Right lobe of liver (tissue), 6 donors: ENCODE results near the gene PXDN. TPM values are rescaled to one million over a fixed set of nuclear protein-coding genes. Genes with fewer than 3 reads are reported as not detected.
A peak's percentile ranks its signal among the peaks of the same experiment; 100 is the strongest.
"Not testable (repeated sequence)": the region's sequence is repeated elsewhere in the genome, so short reads cannot be mapped to it uniquely, and the experiment has no call there.

Experiments
- ATAC-seq, 4 donors: fragments of 200-7000 bp; cut with Tn5 transposase; one replicate each; pipeline ENCODE4 v1.9.1; 2020; ENCODE audit warnings: mild to moderate bottlenecking in 4 of 4, moderate library complexity in 4 of 4
- DNase-seq, 3 donors: peaks; one replicate each; pipeline ENCODE4 v3.0.0-alpha.2; 2020
- H3K27ac ChIP-seq, 3 donors: fragments of 200-600 bp; one replicate each; pipeline ENCODE4 v1.8.0; 2022
- H3K27me3 ChIP-seq, 2 donors: fragments of 200-600 bp; one replicate each; pipeline ENCODE4 v1.8.0; 2022
- H3K36me3 ChIP-seq, 4 donors: fragments of 200-600 bp; sonication (generic) in 1 of 4; one replicate each; pipeline versions ENCODE4 v1.5.1 to v1.8.0; 2017 to 2022; ENCODE audit warnings: control low read depth in 1 of 4
- H3K4me1 ChIP-seq, 4 donors: fragments of 200-600 bp; sonication (generic) in 1 of 4; one replicate each; pipeline versions ENCODE4 v1.5.1 to v1.8.0; 2017 to 2022; ENCODE audit warnings: control low read depth in 1 of 4
- H3K4me3 ChIP-seq, 3 donors: fragments of 200-600 bp; one replicate each; pipeline ENCODE4 v1.8.0; 2022
- H3K9me3 ChIP-seq, 4 donors: fragments of 200-600 bp; sonication (generic) in 1 of 4; one replicate each; pipeline versions ENCODE4 v1.5.1 to v1.8.0; 2017 to 2022; ENCODE audit warnings: control low read depth in 1 of 4
- POLR2A ChIP-seq: fragments of 450-650 bp; IDR thresholded peaks from one replicate; pipeline ENCODE4 v1.6.1; 2017; ENCODE audit warnings: antibody characterized with exemption, mild to moderate bottlenecking
- WGBS: methylation state at CpG from one replicate; pipeline ENCODE4 v1.1.6; 2018; ENCODE audit warnings: low coverage, low lambda C conversion rate; ENCODE audit not compliant: insufficient coverage; ENCODE audit errors: missing lambda C conversion rate; 5-methylcytosine and 5-hydroxymethylcytosine counted together
- intact Hi-C, 2 donors: fragments of 100-400 bp; cut with DNase I; formaldehyde crosslinking; loops; one replicate each; pipeline versions ENCODE4 v1.11.2 to v1.14.1; 2022
- total RNA-seq, 6 experiments: library from RNA; depleted of rRNA in 2 of 6; stranded (reverse); fragments of >200 nt in 2 of 6; fragmentation: NEBNext Ultra II Directional in 3 of 6; extraction: Animal tissue kit (Norgen Biotek cat#: 25700) in 3 of 6; gene quantifications; one replicate each; pipeline versions ENCODE4 v1.1.0 to v1.2.4, GENCODE V29; 2016 to 2023
- TF ChIP-seq, protein P1 (sequence below), 4 donors: fragments of 200-600 bp in 3 of 4; fragments of 450-650 bp in 1 of 4; IDR thresholded peaks; one replicate each; pipeline versions ENCODE4 v1.5.1 to v1.8.0; 2016 to 2022; ENCODE audit warnings: antibody characterized with exemption in 4 of 4, mild to moderate bottlenecking in 2 of 4
- donor health status: DM: no; HTN: yes; CAD: no.
- donor health status: DM: no; HTN: no; CAD: no.
- donor health status: DM: no; HTN: no; CAD: no.
- donor health status: DM: no; HTN: yes; CAD: no.
- donor health status: DM: no; HTN: yes; CAD: no.

The PXDN gene
- total RNA-seq, 6 experiments from 2014 or later: 5.5 to 21.0 (median 11.4) TPM

DNA sequence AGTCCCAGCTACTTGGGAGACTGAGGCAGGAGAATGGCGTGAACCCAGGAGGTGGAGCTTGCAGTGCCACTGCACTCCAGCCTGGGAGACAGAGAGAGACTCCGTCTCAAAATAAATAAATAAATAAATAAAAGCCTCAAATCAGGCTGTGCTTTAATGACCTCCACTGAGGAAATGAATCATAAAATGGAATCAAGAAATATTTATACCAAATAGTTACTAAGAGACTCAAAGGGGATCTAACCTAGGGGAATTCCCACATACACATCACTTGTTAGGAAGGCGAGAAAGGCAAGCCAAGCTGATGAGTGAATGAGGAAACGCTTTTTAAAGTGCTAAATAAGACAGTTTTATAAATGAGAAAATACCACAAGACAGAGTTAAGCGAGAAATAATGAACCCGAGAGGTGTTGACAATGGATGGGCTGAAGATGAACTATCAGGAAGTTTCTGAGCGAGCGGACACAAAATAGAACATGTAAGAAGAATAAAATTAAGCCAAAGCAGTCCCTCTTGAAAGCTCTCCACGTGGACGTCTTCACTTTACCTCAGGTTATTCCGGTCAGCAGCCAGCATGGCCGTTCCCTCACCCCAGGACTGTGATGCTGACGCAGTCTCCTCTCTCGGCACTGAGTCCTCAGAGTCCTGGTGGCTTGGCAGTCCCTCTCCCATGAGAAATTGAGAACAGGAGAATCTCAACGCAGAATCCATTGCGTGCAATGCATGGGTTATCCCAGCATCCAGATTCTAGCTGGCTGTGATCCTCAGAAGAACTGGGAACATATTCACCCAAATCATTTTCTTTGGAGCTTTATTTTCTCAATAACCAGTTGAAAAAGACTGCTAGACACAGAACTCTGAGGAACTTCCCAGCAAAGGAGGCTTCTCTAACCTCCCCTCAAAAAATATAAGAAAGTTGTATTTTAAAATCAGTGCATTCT is 22.3 kb downstream of the PXDN start:
- no peak overlapping the region for H3K4me3 ChIP-seq
- no peaks in the 10 kb centered on the region for H3K36me3 ChIP-seq
- peak overlapping the region; percentile 26 to 72 (median 37) for H3K27ac ChIP-seq
- 63% methylated on average over 14 of the region's 16 CpGs for WGBS
- H3K27me3 ChIP-seq: no peaks in the 10 kb centered on the region
- TF ChIP-seq, protein P1, sequence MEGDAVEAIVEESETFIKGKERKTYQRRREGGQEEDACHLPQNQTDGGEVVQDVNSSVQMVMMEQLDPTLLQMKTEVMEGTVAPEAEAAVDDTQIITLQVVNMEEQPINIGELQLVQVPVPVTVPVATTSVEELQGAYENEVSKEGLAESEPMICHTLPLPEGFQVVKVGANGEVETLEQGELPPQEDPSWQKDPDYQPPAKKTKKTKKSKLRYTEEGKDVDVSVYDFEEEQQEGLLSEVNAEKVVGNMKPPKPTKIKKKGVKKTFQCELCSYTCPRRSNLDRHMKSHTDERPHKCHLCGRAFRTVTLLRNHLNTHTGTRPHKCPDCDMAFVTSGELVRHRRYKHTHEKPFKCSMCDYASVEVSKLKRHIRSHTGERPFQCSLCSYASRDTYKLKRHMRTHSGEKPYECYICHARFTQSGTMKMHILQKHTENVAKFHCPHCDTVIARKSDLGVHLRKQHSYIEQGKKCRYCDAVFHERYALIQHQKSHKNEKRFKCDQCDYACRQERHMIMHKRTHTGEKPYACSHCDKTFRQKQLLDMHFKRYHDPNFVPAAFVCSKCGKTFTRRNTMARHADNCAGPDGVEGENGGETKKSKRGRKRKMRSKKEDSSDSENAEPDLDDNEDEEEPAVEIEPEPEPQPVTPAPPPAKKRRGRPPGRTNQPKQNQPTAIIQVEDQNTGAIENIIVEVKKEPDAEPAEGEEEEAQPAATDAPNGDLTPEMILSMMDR (IDR thresholded peaks at IDR 0.05): no peak
- no peak for TF ChIP-seq POLR2A
- no peaks in the 10 kb centered on the region for H3K4me1 ChIP-seq
- ATAC-seq (peak; percentile 23 to 76 (median 48)), DNase-seq (peak in 1 of 3 donors; percentile 17)
- H3K9me3 ChIP-seq: no peaks in the 10 kb centered on the region
- intact Hi-C loops: no loop called here

DNA sequence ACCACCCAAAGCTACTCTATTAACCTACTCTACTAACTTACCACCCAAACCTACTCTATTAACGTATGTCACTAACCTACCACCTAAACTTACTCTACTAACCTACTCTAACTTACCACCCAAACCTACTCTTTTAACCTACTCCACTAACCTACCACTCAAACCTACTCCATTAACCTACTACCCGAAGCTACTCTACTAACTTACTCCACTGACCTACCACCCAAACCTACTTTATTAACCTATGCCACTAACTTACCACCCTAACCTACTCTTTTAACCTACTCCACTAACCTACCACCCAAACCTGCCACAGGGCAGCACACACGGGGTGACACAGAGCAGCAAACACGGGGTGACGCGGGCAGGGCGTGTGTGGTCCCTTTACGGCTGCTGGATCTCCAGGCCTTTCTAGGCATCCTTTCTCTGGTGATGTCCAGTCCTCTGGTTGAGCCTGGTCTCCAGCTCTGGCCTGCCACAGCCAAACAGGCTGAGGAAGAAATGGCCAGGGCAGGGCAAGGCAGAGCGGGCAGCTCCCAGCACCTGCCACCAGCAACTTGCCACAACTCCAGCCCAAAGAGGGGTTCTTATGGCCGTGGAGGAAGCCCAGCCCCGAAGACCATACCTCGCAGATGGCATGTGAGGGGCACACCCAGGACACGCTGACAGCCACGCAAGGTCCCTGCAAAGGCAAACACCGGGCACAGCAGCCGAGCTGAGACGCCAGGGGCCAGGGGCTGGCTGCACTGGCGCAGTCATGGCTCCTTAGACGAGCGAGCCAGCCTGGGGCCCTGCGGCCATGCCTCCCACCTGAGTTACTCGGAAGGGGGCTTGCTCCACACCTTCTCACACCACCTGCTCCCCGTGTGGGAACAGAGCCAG is 25.7 kb downstream of the PXDN start:
- no peak overlapping the region for H3K27ac ChIP-seq
- DNase-seq: peak in 1 of 3 donors; percentile 39

DNA sequence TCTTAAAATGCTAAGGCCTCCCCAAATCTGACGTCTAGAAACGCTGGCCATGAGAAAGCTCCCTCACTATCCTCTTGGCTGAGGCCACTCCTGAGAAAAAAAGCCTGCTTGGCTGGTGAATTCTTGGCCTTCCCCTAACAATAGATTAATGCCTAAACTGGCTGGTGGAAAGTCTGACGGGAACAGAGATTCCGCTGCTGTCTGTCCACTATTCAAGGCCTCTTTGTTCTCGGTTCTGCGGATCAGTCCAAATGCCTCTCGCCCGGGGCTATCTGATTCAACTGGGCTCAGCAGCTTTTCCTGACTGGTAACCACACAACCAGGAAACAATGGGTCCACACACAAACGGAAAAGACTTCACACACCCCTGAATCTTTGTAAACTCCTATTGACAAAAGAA is 27.2 kb downstream of the PXDN start:
- peak; percentile 11 to 46 (median 28) for ATAC-seq
- H3K4me3 ChIP-seq: no peak overlapping the region
- no peak for TF ChIP-seq POLR2A
- TF ChIP-seq, protein P1 (IDR thresholded peaks at IDR 0.05): no peak
- intact Hi-C loops: no loop called here
- H3K4me1 ChIP-seq: no peaks in the 10 kb centered on the region
- WGBS: 26% methylated on average over 4 of the region's 9 CpGs
- H3K27me3 ChIP-seq: no peaks in the 10 kb centered on the region
- H3K36me3 ChIP-seq: no peaks in the 10 kb centered on the region
- H3K27ac ChIP-seq: peak overlapping the region in 1 of 3 donors; percentile 43
- H3K9me3 ChIP-seq: no peaks in the 10 kb centered on the region
- DNase-seq: peak in 1 of 3 donors; percentile 40

More for the DNA sequence above, 25.7 kb downstream of the PXDN start:
- 86% methylated on average over 14 of the region's 23 CpGs for WGBS
- Histone ChIP-seq H3K27me3 (no peaks in the 10 kb centered on the region), H3K36me3 (no peaks in the 10 kb centered on the region), H3K9me3 (no peaks in the 10 kb centered on the region), H3K4me3 (no peak overlapping the region), H3K4me1 (no peaks in the 10 kb centered on the region)
- TF ChIP-seq, protein P1 (IDR thresholded peaks at IDR 0.05): no peak
- intact Hi-C loops: no loop called here
- peak in 1 of 4 donors; percentile 15 for ATAC-seq

DNA sequence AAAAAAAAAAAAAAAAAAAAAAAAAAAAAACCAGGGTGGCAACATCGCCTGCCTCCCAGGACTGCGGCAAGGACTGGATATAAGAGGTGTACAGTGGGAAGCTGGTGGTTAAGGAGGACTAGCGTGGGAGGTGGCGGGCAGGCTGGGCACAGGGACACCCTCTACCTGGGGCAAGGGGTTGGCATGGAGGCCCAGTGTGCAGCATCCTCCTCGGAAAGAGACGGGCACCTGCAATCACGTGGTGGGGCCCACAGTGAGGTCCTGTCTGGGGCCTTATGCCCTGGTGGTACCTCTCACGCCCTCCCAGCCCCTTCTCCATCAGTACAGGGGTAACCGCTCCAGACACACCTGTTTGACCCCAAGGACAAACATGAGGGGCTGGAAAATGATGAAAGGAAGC is 27.9 kb downstream of the PXDN start:
- DNase-seq: peak in 1 of 3 donors; percentile 39
- Histone ChIP-seq H3K4me1 (no peaks in the 10 kb centered on the region), H3K9me3 (no peaks in the 10 kb centered on the region), H3K27me3 (no peaks in the 10 kb centered on the region), H3K4me3 (no peak overlapping the region), H3K36me3 (no peaks in the 10 kb centered on the region), H3K27ac (peak overlapping the region in 1 of 3 donors; percentile 43)
- no peak for TF ChIP-seq POLR2A
- TF ChIP-seq, protein P1 (IDR thresholded peaks at IDR 0.05): no peak
- intact Hi-C loops: no loop called here
- no peak for ATAC-seq
- no CpG with 5 or more reads among the region's 9 CpGs for WGBS

DNA sequence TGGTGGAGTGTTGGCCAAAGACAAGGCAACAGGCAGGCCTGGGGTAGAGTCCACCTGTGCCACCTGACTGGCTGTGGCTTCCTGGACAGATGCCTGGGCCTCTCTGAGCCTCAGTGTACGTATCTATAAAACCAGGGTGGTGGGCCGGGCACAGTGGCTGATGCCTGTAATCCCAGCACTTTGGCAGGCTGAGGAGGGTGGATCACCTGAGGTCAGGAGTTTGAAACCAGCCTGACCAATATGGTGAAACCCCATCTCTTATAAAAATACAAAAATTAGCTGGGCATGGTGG is 28.4 kb downstream of the PXDN start:
- intact Hi-C loops, H3K4me1 ChIP-seq, H3K36me3 ChIP-seq, H3K27me3 ChIP-seq, H3K4me3 ChIP-seq, H3K9me3 ChIP-seq, ATAC-seq: not testable (repeated sequence)
- DNase-seq: peak in 1 of 3 donors; percentile 27
- H3K27ac ChIP-seq: peak overlapping the region in 1 of 3 donors; percentile 43
- no CpG with 5 or more reads among the region's 2 CpGs for WGBS
